B cell (primary cell): ENCODE measurements around the gene DNTT.

Source experiments
- EZH2 ChIP-seq: IDR thresholded peaks from 2 replicates; pipeline ENCODE4 v1.6.1; 2012; ENCODE audit warnings: borderline replicate concordance, low read depth, mild to moderate bottlenecking, moderate library complexity, low read length; ENCODE audit not compliant: insufficient read depth, poor library complexity, severe bottlenecking
- TF ChIP-seq, protein P1 (sequence below): fragments of 200-600 bp; IDR thresholded peaks from one replicate; pipeline ENCODE4 v1.8.0; 2022; ENCODE audit warnings: antibody characterized with exemption, mild to moderate bottlenecking

DNA sequence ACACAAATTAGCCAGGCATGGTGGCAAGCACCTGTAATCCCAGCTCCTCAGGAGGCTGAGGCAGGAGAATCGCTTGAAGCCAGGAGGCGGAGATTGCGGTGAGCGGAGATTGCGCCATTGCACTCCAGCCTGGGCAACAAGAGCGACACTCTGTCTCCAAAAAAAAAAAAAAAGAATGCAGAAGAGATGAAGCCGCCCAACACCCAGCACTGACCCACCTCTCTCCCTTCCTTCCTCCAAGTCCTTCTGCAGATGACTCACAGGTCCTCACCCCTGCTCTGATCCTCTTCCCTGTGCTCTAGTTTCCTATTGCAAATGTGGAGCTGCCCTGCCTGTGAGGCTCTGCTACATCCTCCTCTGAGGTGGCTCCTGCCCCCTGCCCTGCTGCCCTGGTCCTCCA is 76.6 kb downstream of the DNTT start:
- TF ChIP-seq, protein P1, sequence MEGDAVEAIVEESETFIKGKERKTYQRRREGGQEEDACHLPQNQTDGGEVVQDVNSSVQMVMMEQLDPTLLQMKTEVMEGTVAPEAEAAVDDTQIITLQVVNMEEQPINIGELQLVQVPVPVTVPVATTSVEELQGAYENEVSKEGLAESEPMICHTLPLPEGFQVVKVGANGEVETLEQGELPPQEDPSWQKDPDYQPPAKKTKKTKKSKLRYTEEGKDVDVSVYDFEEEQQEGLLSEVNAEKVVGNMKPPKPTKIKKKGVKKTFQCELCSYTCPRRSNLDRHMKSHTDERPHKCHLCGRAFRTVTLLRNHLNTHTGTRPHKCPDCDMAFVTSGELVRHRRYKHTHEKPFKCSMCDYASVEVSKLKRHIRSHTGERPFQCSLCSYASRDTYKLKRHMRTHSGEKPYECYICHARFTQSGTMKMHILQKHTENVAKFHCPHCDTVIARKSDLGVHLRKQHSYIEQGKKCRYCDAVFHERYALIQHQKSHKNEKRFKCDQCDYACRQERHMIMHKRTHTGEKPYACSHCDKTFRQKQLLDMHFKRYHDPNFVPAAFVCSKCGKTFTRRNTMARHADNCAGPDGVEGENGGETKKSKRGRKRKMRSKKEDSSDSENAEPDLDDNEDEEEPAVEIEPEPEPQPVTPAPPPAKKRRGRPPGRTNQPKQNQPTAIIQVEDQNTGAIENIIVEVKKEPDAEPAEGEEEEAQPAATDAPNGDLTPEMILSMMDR = no peak
- TF ChIP-seq EZH2 = no peak
